ENCODE data around the gene LCLAT1.

LCLAT1 gene

GRCh38 chr2:30663321-30663720 is 216.3 kb downstream of the LCLAT1 start:
- no peak overlapping the region for H3K4me3 ChIP-seq (ENCODE audit: low read length)
- no peak for TF ChIP-seq ZNF274 (IDR thresholded peaks at IDR 0.05; ENCODE audit: low read depth, low read length)

GRCh38 chr2:30663806-30664205 is 216.8 kb downstream of the LCLAT1 start:
- H3K4me3 ChIP-seq (ENCODE audit: low read length) = no peak overlapping the region
- no peak for TF ChIP-seq ZNF274 (IDR thresholded peaks at IDR 0.05; ENCODE audit: low read depth, low read length)

GRCh38 chr2:30664761-30665358 is 217.8 kb downstream of the LCLAT1 start:
- TF ChIP-seq ZNF274 (IDR thresholded peaks at IDR 0.05; ENCODE audit: low read depth, low read length) = no peak
- no peak overlapping the region for H3K4me3 ChIP-seq (ENCODE audit: low read length)

DNA sequence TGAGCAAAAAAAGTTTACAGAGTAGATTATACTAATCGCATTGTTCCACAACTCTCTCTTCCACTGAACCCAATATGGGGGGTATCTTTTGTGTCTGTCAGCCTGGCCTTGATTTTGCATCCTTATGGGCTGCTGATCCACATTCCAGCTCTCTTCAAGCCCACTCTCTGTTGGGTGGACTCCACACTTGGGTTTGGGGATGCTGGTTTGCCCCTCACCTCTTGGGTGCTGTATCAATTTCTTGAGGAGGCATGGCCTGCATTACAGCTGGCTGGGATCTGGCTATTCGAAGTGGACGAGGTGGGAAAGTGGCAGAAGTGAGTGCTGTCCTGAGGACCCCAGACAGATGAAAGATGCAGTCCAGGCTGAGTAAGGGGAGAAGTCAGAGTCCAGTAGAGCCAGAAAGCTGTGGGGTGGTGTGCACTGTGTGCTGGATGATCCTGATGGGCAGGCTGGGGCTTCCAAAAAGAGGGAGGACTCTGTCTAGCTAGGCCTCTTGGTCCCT is 218.8 kb downstream of the LCLAT1 start:
- no peak overlapping the region for H3K4me3 ChIP-seq (ENCODE audit: low read length)
- TF ChIP-seq ZNF274 (IDR thresholded peaks at IDR 0.05; ENCODE audit: low read depth, low read length) = no peak

DNA sequence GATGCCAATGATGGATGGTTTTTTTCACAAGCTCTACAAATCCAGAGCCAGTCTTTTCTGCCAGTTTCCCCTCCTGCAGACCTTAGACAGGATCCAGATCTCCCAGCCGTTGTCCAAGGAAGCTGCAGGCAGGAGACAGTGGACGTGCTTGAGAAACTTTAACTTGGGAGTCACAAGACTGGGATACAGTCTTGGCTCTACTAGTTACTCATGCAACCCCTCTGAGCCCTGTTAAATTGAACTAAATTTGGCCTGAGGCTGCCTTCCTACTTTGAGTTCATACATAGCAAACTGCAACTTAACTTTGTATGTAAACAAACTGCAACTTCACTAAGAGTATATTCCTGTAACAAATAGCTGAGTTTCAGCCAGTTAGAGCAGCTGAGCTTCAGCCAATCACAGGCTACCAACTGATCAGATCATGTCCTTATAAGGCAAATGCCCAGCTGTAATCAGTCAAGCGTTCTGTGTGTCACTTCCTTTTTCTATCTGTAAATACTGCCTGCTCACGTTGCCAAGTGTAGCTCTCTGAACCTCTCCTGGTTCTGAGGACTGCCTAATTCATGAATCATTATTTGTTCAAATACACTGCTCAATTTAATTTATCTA is 219.3 kb downstream of the LCLAT1 start:
- TF ChIP-seq ZNF274 (IDR thresholded peaks at IDR 0.05; ENCODE audit: low read depth, low read length) = no peak
- no peak overlapping the region for H3K4me3 ChIP-seq (ENCODE audit: low read length)

GRCh38 chr2:30670453-30670852 is 223.4 kb downstream of the LCLAT1 start:
- H3K4me3 ChIP-seq (ENCODE audit: low read length) = no peak overlapping the region
- no peak for TF ChIP-seq ZNF274 (IDR thresholded peaks at IDR 0.05; ENCODE audit: low read depth, low read length)

DNA sequence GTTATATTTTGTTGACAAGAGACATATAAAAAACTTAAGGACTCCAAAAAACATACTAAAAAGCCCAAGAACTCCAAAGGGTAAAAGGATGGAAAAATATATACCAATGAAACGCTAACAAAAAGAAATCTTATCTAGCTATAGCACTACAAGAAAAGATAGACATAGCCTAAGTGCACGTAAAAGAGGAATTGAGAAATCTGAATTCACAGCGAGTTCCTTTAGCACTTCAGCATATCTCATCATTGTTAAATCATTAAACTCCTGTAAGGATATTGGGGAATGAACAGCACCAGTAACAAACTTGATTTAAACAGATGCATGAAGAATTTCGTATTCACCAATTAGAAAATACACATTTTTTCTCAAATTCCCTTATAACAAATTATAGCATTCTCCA is 226.1 kb downstream of the LCLAT1 start:
- H3K4me3 ChIP-seq (ENCODE audit: low read length) = no peak overlapping the region
- TF ChIP-seq ZNF274 (IDR thresholded peaks at IDR 0.05; ENCODE audit: low read depth, low read length) = no peak

DNA sequence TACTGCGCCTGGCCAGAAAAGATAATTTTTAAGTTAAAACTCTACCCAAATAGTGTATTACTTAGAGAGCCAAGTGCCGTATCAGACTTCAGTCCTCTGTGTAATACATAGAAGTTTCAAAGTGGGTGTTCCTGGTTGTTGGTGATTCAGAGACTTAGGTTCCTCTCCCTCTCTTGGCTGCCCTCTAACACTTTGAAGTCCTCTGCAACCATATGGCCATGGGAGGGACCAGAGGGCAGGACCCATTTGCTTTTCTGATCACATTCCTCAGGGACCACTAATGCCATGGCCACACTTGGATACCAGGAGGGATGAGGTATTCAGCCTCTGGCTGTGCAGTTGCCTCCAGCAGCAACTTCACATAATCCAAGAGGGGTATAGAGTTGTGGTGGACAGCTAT is 228.7 kb downstream of the LCLAT1 start:
- no peak for TF ChIP-seq ZNF274 (IDR thresholded peaks at IDR 0.05; ENCODE audit: low read depth, low read length)
- no peak overlapping the region for H3K4me3 ChIP-seq (ENCODE audit: low read length)

DNA sequence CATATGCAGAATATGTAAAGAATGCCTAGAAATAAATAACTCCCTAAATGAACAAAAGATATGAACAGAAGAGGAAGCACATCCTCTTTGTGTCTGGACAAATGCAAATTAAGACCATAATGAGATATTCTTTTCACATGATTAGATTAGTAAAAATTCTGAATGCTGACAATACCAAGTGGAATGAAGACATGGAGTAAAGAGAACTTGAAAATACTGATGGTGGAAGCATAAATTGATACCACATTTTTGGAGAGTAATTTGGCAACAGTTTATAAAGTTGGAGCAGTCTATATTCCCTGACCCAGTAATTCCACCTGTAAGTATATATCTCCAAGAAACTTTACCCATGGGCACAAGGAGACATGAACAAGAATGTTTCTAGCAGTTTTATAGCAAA is 230.2 kb downstream of the LCLAT1 start:
- no peak for TF ChIP-seq ZNF274 (IDR thresholded peaks at IDR 0.05; ENCODE audit: low read depth, low read length)

GRCh38 chr2:30677861-30678385 is 230.9 kb downstream of the LCLAT1 start:
- TF ChIP-seq ZNF274 (IDR thresholded peaks at IDR 0.05; ENCODE audit: low read depth, low read length) = no peak
- H3K4me3 ChIP-seq (ENCODE audit: low read length) = no peak overlapping the region

More for the DNA sequence above, 230.2 kb downstream of the LCLAT1 start:
- H3K4me3 ChIP-seq (ENCODE audit: low read length) = no peak overlapping the region

DNA sequence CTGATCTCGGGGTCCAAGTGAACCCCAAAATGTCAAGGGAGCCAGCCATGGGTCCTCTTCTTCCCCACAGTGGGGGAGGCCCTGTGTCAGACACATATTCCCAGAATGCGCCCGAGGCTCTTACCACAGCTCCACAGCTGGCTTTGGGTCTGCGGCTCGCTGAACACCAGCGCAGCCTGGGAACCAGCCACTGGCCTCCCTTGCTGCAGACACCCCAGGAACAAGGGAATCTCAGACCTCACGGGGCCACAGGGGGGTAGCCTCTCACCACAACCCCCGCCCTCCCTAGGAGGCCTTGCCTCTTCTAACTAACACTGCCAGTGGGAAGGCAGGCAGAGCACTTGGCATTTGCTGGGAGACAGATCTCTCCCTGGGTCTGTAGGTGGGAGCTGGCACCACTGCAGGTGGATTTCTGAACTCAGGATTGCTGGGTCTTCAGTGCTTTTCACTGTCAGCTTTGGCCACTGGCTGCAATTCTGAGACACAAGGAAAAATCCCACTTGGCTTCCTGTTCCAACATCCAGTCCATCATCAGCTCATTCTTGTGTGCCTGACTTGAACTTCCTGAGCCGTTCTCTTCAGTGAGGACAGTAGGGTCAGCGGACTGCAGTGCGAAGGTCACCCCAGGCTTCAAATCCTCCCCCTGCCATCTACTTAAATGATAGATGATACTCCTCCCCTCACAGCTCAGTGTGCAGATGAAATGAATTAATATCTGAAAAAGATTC is 231.5 kb downstream of the LCLAT1 start:
- no peak overlapping the region for H3K4me3 ChIP-seq (ENCODE audit: low read length)
- no peak for TF ChIP-seq ZNF274 (IDR thresholded peaks at IDR 0.05; ENCODE audit: low read depth, low read length)

DNA sequence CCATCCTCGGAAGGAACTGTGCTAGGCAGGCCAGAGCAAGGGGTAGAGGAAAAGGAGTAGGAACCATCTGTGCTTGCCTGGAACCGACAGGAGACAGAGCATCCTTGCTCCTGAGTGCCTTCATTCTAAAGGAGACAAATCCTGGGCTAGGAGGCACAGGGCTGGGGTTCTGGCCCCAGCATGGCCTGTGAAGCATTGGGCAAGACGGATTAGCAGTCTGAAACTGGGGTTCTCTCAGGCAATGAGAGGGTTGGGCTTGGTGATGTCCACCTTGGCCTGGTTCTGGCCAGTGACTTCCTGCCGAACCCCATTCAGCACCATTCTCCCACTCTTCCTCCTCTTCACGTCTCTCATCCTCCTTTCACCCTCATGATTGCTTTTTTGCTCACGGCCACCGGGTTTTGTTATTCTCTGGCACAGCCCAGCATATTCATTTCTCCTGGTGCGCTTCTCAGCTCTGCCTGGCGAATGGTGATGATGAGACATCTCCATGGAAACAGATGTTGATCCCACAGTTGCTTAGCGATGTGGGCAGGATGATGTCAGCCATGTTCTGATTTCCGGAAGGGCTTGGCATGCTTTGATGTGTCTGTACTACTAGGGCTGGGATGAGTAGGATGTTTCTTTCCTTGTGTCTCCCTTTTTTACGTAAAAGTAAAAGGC is 232.5 kb downstream of the LCLAT1 start:
- TF ChIP-seq ZNF274 (IDR thresholded peaks at IDR 0.05; ENCODE audit: low read depth, low read length) = no peak
- H3K4me3 ChIP-seq (ENCODE audit: low read length) = no peak overlapping the region

DNA sequence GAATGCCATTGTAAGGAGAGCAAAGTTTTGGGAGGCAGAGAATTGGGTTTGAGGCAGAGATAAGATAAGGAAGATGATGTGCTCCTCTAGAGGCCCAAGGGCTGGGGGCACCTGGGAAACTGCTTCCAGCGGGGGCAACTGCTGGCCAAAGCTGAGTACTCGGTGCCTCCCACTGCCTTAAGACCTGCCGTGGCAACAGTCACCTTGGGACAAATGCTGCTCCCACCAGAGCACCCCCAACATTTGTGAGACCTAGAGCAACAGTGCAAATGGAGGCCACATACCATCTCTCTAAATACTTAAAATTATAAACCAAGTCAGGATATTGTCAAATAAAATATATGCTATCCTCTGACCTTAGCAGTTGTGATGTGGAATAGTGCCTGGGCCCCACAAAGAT is 233.1 kb downstream of the LCLAT1 start:
- TF ChIP-seq ZNF274 (IDR thresholded peaks at IDR 0.05; ENCODE audit: low read depth, low read length) = no peak
- H3K4me3 ChIP-seq (ENCODE audit: low read length) = no peak overlapping the region

- TF ChIP-seq ZNF274 (IDR thresholded peaks at IDR 0.05; ENCODE audit: low read depth, low read length) = no peak
- no peak overlapping the region for H3K4me3 ChIP-seq (ENCODE audit: low read length)
These were observed 234.0 kb downstream of the LCLAT1 start for GRCh38 chr2:30681022-30681421.

All from GM08714 (cell line).